Tibial nerve (tissue), 3 donors: Measurements from ENCODE around the gene PHACTR4.
"Not testable (repeated sequence)": the region's sequence is repeated elsewhere in the genome, so short reads cannot be mapped to it uniquely, and the experiment has no call there.

ENCODE experiments used
- CTCF ChIP-seq, 5 experiments: fragments of 200-600 bp in 3 of 5; fragments of 450-650 bp in 2 of 5; sonication (generic) in 3 of 5; IDR thresholded peaks; one replicate each; pipeline ENCODE4 v1.5.1; 2016 to 2019; ENCODE audit warnings: antibody characterized with exemption in 5 of 5, mild to moderate bottlenecking in 3 of 5, moderate library complexity in 2 of 5
- POLR2A ChIP-seq, 2 donors: fragments of 450-650 bp; IDR thresholded peaks; one replicate each; pipeline ENCODE4 v1.6.1; 2017; ENCODE audit warnings: antibody characterized with exemption in 2 of 2, mild to moderate bottlenecking in 2 of 2, moderate library complexity in 2 of 2

- not testable (repeated sequence) for TF ChIP-seq CTCF, POLR2A (IDR thresholded peaks at IDR 0.05)
These were observed 3.9 kb downstream of the PHACTR4 start for GRCh38 chr1:28373450-28373849.
